Spleen (tissue), 7 donors: ENCODE measurements around the gene ARHGAP30.
A peak's percentile ranks its signal among the peaks of the same experiment; 100 is the strongest.

Experiments
- POLR2A ChIP-seq, 3 donors: fragments of 450-650 bp; IDR thresholded peaks; one replicate each; pipeline ENCODE4 v1.5.1; 2017; ENCODE audit warnings: antibody characterized with exemption in 3 of 3, mild to moderate bottlenecking in 1 of 3
- POLR2AphosphoS5 ChIP-seq, 3 donors: sonication (generic); formaldehyde crosslinking; IDR thresholded peaks; one replicate each; pipeline ENCODE4 v1.5.1; 2017; ENCODE audit warnings: antibody characterized with exemption in 3 of 3
- TF ChIP-seq, protein P1 (sequence below), 11 experiments: fragments of 200-600 bp in 7 of 11; fragments of 450-650 bp in 4 of 11; sonication (generic) in 4 of 11; IDR thresholded peaks in 8 of 11; conservative IDR thresholded peaks in 3 of 11; 1 replicate in 7 of 11; 2 replicates in 4 of 11; pipeline versions ENCODE4 v1.4.0 to v1.8.0; 2016 to 2021; ENCODE audit warnings: antibody characterized with exemption in 11 of 11, inconsistent platforms in 4 of 11, mild to moderate bottlenecking in 1 of 11
- donor health status: DM: no; HTN: no; CAD: no; lungs with moderate emphysema.
- donor health status: DM: no; HTN: no; CAD: no.
- donor health status: DM: no; HTN: no; CAD: no.

DNA sequence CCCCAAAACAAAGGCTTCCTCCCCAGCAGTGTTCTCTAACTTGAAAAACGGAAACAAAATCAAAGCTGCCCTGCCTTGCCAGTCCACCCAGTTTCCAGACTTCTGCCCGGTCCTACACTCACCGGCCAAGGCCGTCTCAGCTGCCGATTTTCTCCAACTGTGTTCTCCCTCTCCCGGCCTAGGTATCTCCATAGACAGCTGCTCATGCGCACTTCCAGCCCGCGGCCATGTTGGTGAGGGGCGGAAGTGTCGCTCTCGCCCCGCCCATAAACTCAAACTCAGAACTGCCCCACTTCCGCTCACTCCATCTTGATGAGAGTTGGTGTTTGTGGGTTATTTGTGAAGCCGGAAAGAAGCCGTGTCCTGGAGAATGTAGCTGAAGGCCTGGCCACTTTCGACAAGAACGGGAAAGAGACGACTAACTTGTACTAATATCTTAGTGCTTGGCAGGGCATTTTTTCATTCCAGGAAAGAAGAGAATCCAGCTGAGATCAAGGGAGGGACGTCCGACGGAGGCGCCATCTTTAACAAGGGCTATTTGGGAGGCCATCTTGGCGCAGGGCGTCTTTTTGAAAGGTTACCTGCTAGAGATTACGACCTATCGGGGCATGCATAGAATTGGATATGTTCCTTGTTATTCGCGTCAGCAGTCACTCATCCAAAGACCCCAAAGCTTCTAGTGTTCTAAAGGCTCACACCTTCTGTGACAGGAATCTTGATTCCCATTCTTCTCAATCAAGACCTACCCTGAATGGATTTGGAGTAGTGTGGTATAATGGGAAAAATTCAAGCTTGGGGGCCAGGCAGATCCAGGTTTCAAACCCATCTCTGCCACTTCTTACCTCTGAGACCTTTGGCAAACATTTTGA is 23.7 kb downstream of the ARHGAP30 start, which contains the start of gene USF1:
- TF ChIP-seq, protein P1, sequence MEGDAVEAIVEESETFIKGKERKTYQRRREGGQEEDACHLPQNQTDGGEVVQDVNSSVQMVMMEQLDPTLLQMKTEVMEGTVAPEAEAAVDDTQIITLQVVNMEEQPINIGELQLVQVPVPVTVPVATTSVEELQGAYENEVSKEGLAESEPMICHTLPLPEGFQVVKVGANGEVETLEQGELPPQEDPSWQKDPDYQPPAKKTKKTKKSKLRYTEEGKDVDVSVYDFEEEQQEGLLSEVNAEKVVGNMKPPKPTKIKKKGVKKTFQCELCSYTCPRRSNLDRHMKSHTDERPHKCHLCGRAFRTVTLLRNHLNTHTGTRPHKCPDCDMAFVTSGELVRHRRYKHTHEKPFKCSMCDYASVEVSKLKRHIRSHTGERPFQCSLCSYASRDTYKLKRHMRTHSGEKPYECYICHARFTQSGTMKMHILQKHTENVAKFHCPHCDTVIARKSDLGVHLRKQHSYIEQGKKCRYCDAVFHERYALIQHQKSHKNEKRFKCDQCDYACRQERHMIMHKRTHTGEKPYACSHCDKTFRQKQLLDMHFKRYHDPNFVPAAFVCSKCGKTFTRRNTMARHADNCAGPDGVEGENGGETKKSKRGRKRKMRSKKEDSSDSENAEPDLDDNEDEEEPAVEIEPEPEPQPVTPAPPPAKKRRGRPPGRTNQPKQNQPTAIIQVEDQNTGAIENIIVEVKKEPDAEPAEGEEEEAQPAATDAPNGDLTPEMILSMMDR (IDR thresholded peaks at IDR 0.05 in 8 of 11, conservative IDR thresholded peaks at IDR 0.05 in 3 of 11), result peak in 1 of 11 experiments; percentile 15
- TF ChIP-seq POLR2AphosphoS5 (IDR thresholded peaks at IDR 0.05) (peak; percentile 85 to 98 (median 95)), POLR2A (IDR thresholded peaks at IDR 0.05) (peak; percentile 59 to 71 (median 61))
